Loucy (cell line): Measurements from ENCODE around the gene ADGRG2.

Experiments
- H2AFZ ChIP-seq: fragments of 200-600 bp; sonication (generic); 2 replicates; pipeline ENCODE4 v1.6.0; 2016; ENCODE audit warnings: antibody characterized with exemption, mild to moderate bottlenecking, low read length, moderate library complexity
- H3F3A ChIP-seq: fragments of 200-600 bp; 2 replicates; pipeline ENCODE4 v1.6.0; 2016; ENCODE audit warnings: antibody characterized with exemption, low read depth, mild to moderate bottlenecking
- H3K27me3 ChIP-seq: fragments of 200-600 bp; sonication (generic); 2 replicates; pipeline ENCODE4 v1.6.1; 2014; ENCODE audit warnings: low read length, mild to moderate bottlenecking; ENCODE audit not compliant: insufficient read depth, poor library complexity, severe bottlenecking
- H3K36me3 ChIP-seq: fragments of 200-600 bp; sonication (generic); 2 replicates; pipeline ENCODE4 v1.6.1; 2016; ENCODE audit warnings: low read length; ENCODE audit not compliant: insufficient read depth
- H3K4me1 ChIP-seq: fragments of 200-600 bp; sonication (generic); 2 replicates; pipeline ENCODE4 v1.5.1; 2014; ENCODE audit warnings: low read length, mild to moderate bottlenecking; ENCODE audit not compliant: insufficient read depth, poor library complexity, severe bottlenecking
- H3K4me2 ChIP-seq: fragments of 200-600 bp; sonication (generic); 2 replicates; pipeline ENCODE4 v1.6.0; 2014; ENCODE audit warnings: antibody characterized with exemption, low read length, low read depth, mild to moderate bottlenecking; ENCODE audit not compliant: poor library complexity, severe bottlenecking
- H3K4me3 ChIP-seq: fragments of 200-600 bp; sonication (generic); 2 replicates; pipeline ENCODE4 v1.5.1; 2014; ENCODE audit warnings: low read length, mild to moderate bottlenecking, mixed read lengths; ENCODE audit not compliant: poor library complexity, severe bottlenecking
- H3K79me2 ChIP-seq: fragments of 200-600 bp; sonication (generic); 2 replicates; pipeline ENCODE4 v1.6.1; 2014; ENCODE audit warnings: low read length; ENCODE audit not compliant: insufficient read depth
- H3K9ac ChIP-seq: fragments of 200-600 bp; sonication (generic); 2 replicates; pipeline ENCODE4 v1.6.0; 2014; ENCODE audit warnings: mild to moderate bottlenecking, low read depth, low read length, moderate library complexity; ENCODE audit not compliant: poor library complexity, severe bottlenecking
- H3K9me2 ChIP-seq: fragments of 200-600 bp; sonication (generic); replicated peaks from 2 replicates; pipeline ENCODE4 v1.6.1; 2016; ENCODE audit warnings: low read depth, low read length, mixed read lengths
- H3K9me3 ChIP-seq: fragments of 200-600 bp; sonication (generic); 2 replicates; pipeline ENCODE4 v1.6.1; 2014; ENCODE audit warnings: mild to moderate bottlenecking, antibody characterized with exemption, low read length, low read depth; ENCODE audit not compliant: insufficient read depth
- H4K20me1 ChIP-seq: fragments of 200-600 bp; sonication (generic); 2 replicates; pipeline ENCODE4 v1.6.0; 2014; ENCODE audit warnings: antibody characterized with exemption, low read length, mild to moderate bottlenecking; ENCODE audit not compliant: insufficient read depth, poor library complexity, severe bottlenecking
- EZH2phosphoT487 ChIP-seq: fragments of 200-600 bp; IDR thresholded peaks from 2 replicates; pipeline ENCODE4 v1.6.1; 2018; ENCODE audit warnings: antibody characterized with exemption, mild to moderate bottlenecking, moderate library complexity, borderline replicate concordance
- TF ChIP-seq, protein P1 (sequence below): fragments of 200-600 bp; sonication (generic); conservative IDR thresholded peaks from 2 replicates; pipeline ENCODE4 v1.5.1; 2014; ENCODE audit warnings: mild to moderate bottlenecking, antibody characterized with exemption, low read length

Gene ADGRG2

GRCh38 chrX:18946157-18946556 lies 176.1 kb downstream of the ADGRG2 start:
- H3K4me2 ChIP-seq: no peak overlapping the region
- H2AFZ ChIP-seq: no peak overlapping the region
- H3K27me3 ChIP-seq: no peaks in the 10 kb centered on the region
- no peaks in the 10 kb centered on the region for H4K20me1 ChIP-seq
- no peak overlapping the region for H3K9ac ChIP-seq
- TF ChIP-seq EZH2phosphoT487: no peak
- TF ChIP-seq, protein P1, sequence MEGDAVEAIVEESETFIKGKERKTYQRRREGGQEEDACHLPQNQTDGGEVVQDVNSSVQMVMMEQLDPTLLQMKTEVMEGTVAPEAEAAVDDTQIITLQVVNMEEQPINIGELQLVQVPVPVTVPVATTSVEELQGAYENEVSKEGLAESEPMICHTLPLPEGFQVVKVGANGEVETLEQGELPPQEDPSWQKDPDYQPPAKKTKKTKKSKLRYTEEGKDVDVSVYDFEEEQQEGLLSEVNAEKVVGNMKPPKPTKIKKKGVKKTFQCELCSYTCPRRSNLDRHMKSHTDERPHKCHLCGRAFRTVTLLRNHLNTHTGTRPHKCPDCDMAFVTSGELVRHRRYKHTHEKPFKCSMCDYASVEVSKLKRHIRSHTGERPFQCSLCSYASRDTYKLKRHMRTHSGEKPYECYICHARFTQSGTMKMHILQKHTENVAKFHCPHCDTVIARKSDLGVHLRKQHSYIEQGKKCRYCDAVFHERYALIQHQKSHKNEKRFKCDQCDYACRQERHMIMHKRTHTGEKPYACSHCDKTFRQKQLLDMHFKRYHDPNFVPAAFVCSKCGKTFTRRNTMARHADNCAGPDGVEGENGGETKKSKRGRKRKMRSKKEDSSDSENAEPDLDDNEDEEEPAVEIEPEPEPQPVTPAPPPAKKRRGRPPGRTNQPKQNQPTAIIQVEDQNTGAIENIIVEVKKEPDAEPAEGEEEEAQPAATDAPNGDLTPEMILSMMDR: no peak
- H3F3A ChIP-seq: no peaks in the 10 kb centered on the region
- H3K4me3 ChIP-seq: no peak overlapping the region
- no peaks in the 10 kb centered on the region for H3K9me3 ChIP-seq
- H3K4me1 ChIP-seq: no peaks in the 10 kb centered on the region
- peaks cover 42% of the 10 kb centered on the region; the same call in 1 of the 2 replicates for H3K36me3 ChIP-seq
- no peaks in the 10 kb centered on the region for H3K9me2 ChIP-seq
- H3K79me2 ChIP-seq: no peaks in the 10 kb centered on the region

- H3K4me2 ChIP-seq: no peak overlapping the region
- no peaks in the 10 kb centered on the region for H3K9me2 ChIP-seq
- no peak for TF ChIP-seq EZH2phosphoT487
- TF ChIP-seq, protein P1: no peak
- H3K9me3 ChIP-seq: no peaks in the 10 kb centered on the region
- H3K4me3 ChIP-seq: no peak overlapping the region
- H3K36me3 ChIP-seq: peaks cover 43% of the 10 kb centered on the region; the same call in 1 of the 2 replicates
- no peak overlapping the region for H2AFZ ChIP-seq
- no peaks in the 10 kb centered on the region for H3K79me2 ChIP-seq
- no peaks in the 10 kb centered on the region for H4K20me1 ChIP-seq
- no peaks in the 10 kb centered on the region for H3F3A ChIP-seq
- no peaks in the 10 kb centered on the region for H3K4me1 ChIP-seq
- no peaks in the 10 kb centered on the region for H3K27me3 ChIP-seq
- H3K9ac ChIP-seq: no peak overlapping the region
These were observed 176.8 kb downstream of the ADGRG2 start for GRCh38 chrX:18945483-18945882.

DNA sequence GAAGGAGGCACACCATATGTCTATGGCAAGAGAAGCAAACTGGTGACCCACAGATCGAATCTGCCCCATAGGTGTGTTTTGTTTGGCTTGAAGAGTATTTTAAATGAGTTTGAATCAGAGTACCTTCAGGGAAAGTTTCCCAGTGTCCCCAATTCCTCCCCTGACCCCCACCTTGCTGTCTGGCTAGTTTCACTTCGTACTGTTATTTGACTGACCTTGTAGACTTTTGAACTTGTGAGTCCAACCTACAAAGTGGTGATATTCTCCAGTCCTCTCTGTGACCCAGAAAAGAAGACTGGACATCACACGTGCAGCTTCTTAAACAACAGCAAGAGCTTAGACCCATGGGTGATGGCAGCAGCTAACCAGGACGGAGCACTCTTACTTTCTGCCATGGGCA lies 177.8 kb downstream of the ADGRG2 start:
- H3K36me3 ChIP-seq: peaks cover 36% of the 10 kb centered on the region; the same call in 1 of the 2 replicates
- H3F3A ChIP-seq: no peaks in the 10 kb centered on the region
- no peaks in the 10 kb centered on the region for H3K27me3 ChIP-seq

More for the DNA sequence above, 177.8 kb downstream of the ADGRG2 start:
- no peaks in the 10 kb centered on the region for H3K9me2 ChIP-seq
- H3K4me3 ChIP-seq: no peak overlapping the region
- H3K79me2 ChIP-seq: no peaks in the 10 kb centered on the region
- TF ChIP-seq EZH2phosphoT487: no peak
- TF ChIP-seq, protein P1: no peak
- H4K20me1 ChIP-seq: no peaks in the 10 kb centered on the region
- H3K9ac ChIP-seq: no peak overlapping the region
- H2AFZ ChIP-seq: no peak overlapping the region
- H3K4me2 ChIP-seq: no peak overlapping the region
- H3K9me3 ChIP-seq: no peaks in the 10 kb centered on the region
- no peaks in the 10 kb centered on the region for H3K4me1 ChIP-seq
